H9 (cell line): ENCODE data around the gene NFIX. TPM values are rescaled to one million over a fixed set of nuclear protein-coding genes. Genes with fewer than 3 reads are reported as not detected.

Source experiments
- DNase-seq: peaks from one replicate; pipeline ENCODE4 v3.0.0-alpha.2; 2017
- H2AFZ ChIP-seq: one replicate; pipeline ENCODE4 v1.6.1; 2013; ENCODE audit warnings: mild to moderate bottlenecking, low read length, control low read depth, moderate library complexity
- H2AK5ac ChIP-seq: 2 replicates; pipeline ENCODE4 v1.6.1; 2013; ENCODE audit warnings: low read length, control low read depth, mixed read lengths; ENCODE audit not compliant: insufficient read length
- H2BK120ac ChIP-seq: one replicate; pipeline ENCODE4 v1.6.1; 2013; ENCODE audit warnings: low read depth, mild to moderate bottlenecking, low read length, control low read depth, inconsistent platforms; ENCODE audit not compliant: poor library complexity, severe bottlenecking
- H2BK12ac ChIP-seq: 2 replicates; pipeline ENCODE4 v1.6.1; 2013; ENCODE audit warnings: low read length, control low read depth, mixed read lengths, low read depth; ENCODE audit not compliant: insufficient read length
- H2BK15ac ChIP-seq: 2 replicates; pipeline ENCODE4 v1.6.1; 2013; ENCODE audit warnings: low read depth, low read length, control low read depth
- H2BK20ac ChIP-seq: one replicate; pipeline ENCODE4 v1.6.1; 2013; ENCODE audit warnings: low read depth, mild to moderate bottlenecking, low read length, control low read depth, inconsistent platforms; ENCODE audit not compliant: poor library complexity, severe bottlenecking
- H2BK5ac ChIP-seq: 2 replicates; pipeline ENCODE4 v1.6.1; 2013; ENCODE audit warnings: low read length, control low read depth, mixed read lengths; ENCODE audit not compliant: insufficient read length
- H3K14ac ChIP-seq: 2 replicates; pipeline ENCODE4 v1.6.1; 2013; ENCODE audit warnings: low read length, control low read depth; ENCODE audit not compliant: insufficient read depth
- H3K18ac ChIP-seq: 2 replicates; pipeline ENCODE4 v1.6.1; 2013; ENCODE audit warnings: low read depth, mild to moderate bottlenecking, mixed read lengths, low read length, control low read depth; ENCODE audit not compliant: insufficient read length
- H3K23ac ChIP-seq: 2 replicates; pipeline ENCODE4 v1.6.1; 2013; ENCODE audit warnings: low read length, control low read depth, mixed read lengths, low read depth; ENCODE audit not compliant: insufficient read length
- H3K23me2 ChIP-seq: 2 replicates; pipeline ENCODE4 v1.6.1; 2013; ENCODE audit warnings: low read depth, mild to moderate bottlenecking, mixed read lengths, low read length, control low read depth; ENCODE audit not compliant: insufficient read length, poor library complexity, severe bottlenecking
- H3K27ac ChIP-seq: 2 replicates; pipeline ENCODE4 v1.5.1; 2013; ENCODE audit warnings: low read length, control low read depth, mixed read lengths, low read depth; ENCODE audit not compliant: insufficient read length
- H3K27me3 ChIP-seq: 2 replicates; pipeline ENCODE4 v1.6.1; 2013; ENCODE audit warnings: low read length, control low read depth, inconsistent platforms; ENCODE audit not compliant: insufficient read depth
- H3K4ac ChIP-seq: 2 replicates; pipeline ENCODE4 v1.6.1; 2013; ENCODE audit warnings: low read depth, mild to moderate bottlenecking, control low read depth, inconsistent platforms, low read length, moderate library complexity
- H3K4me1 ChIP-seq: 2 replicates; pipeline ENCODE4 v1.6.1; 2013; ENCODE audit warnings: low read length, control low read depth, inconsistent platforms; ENCODE audit not compliant: insufficient read depth
- H3K4me2 ChIP-seq: 2 replicates; pipeline ENCODE4 v1.6.1; 2013; ENCODE audit warnings: low read length, control low read depth, mixed read lengths; ENCODE audit not compliant: insufficient read length, insufficient read depth
- H3K56ac ChIP-seq: 2 replicates; pipeline ENCODE4 v1.6.1; 2013; ENCODE audit warnings: low read depth, mild to moderate bottlenecking, mixed read lengths, low read length, control low read depth; ENCODE audit not compliant: insufficient read length
- H3K79me1 ChIP-seq: 2 replicates; pipeline ENCODE4 v1.6.1; 2013; ENCODE audit warnings: low read depth, mild to moderate bottlenecking, moderate library complexity, low read length, control low read depth, inconsistent platforms; ENCODE audit not compliant: insufficient read depth, poor library complexity, severe bottlenecking
- H3K79me2 ChIP-seq: 2 replicates; pipeline ENCODE4 v1.6.1; 2013; ENCODE audit warnings: low read length, control low read depth, inconsistent platforms; ENCODE audit not compliant: insufficient read depth
- H3K9ac ChIP-seq: 2 replicates; pipeline ENCODE4 v1.6.1; 2013; ENCODE audit warnings: low read length, control low read depth, mixed read lengths; ENCODE audit not compliant: insufficient read length; ENCODE audit errors: extremely low read depth
- H3K9me3 ChIP-seq: one replicate; pipeline ENCODE4 v1.6.1; 2013; ENCODE audit warnings: low read depth, low read length, inconsistent platforms; ENCODE audit not compliant: control insufficient read depth
- H3T11ph ChIP-seq: one replicate; pipeline ENCODE4 v1.6.1; 2013; ENCODE audit warnings: mild to moderate bottlenecking, low read length, control low read depth, inconsistent platforms
- H4K20me1 ChIP-seq: one replicate; pipeline ENCODE4 v1.6.1; 2013; ENCODE audit not compliant: control insufficient read depth, insufficient read length, insufficient read depth
- H4K5ac ChIP-seq: 2 replicates; pipeline ENCODE4 v1.6.1; 2013; ENCODE audit warnings: low read depth, mild to moderate bottlenecking, mixed read lengths, low read length, control low read depth; ENCODE audit not compliant: insufficient read length
- H4K8ac ChIP-seq: replicated peaks from 2 replicates; pipeline ENCODE4 v1.6.1; 2013; ENCODE audit warnings: low read length, control low read depth, mixed read lengths, low read depth; ENCODE audit not compliant: insufficient read length
- H4K91ac ChIP-seq: 2 replicates; pipeline ENCODE4 v1.6.1; 2013; ENCODE audit warnings: low read depth, mild to moderate bottlenecking, moderate library complexity, mixed read lengths, low read length, control low read depth; ENCODE audit not compliant: insufficient read length
- H3K27ac Mint-ChIP-seq, 3 experiments: 2 replicates in 2 of 3; 3 replicates in 1 of 3; pipeline ENCODE4 v1.8.0; 2020 to 2021; ENCODE audit warnings: mixed read lengths in 3 of 3, mild to moderate bottlenecking in 1 of 3, moderate library complexity in 1 of 3
- H3K27me3 Mint-ChIP-seq: 2 replicates; pipeline ENCODE4 v1.8.0; 2021; ENCODE audit warnings: low read depth, mild to moderate bottlenecking, moderate library complexity, mixed read lengths
- H3K36me3 Mint-ChIP-seq, 3 experiments: 2 replicates in 2 of 3; 3 replicates in 1 of 3; pipeline ENCODE4 v1.8.0; 2020 to 2021; ENCODE audit warnings: low read depth in 3 of 3, mixed read lengths in 3 of 3; ENCODE audit not compliant: insufficient read depth in 1 of 3
- H3K4me1 Mint-ChIP-seq, 2 experiments: 2 replicates each; pipeline ENCODE4 v1.8.0; 2020; ENCODE audit warnings: mixed read lengths in 2 of 2
- H3K4me3 Mint-ChIP-seq, 2 experiments: 2 replicates in 1 of 2; 3 replicates in 1 of 2; pipeline ENCODE4 v1.8.0; 2020 to 2021; ENCODE audit warnings: mild to moderate bottlenecking in 2 of 2, mixed read lengths in 2 of 2, moderate library complexity in 1 of 2
- H3K9me3 Mint-ChIP-seq, 2 experiments: 2 replicates in 1 of 2; 3 replicates in 1 of 2; pipeline ENCODE4 v1.8.0; 2020; ENCODE audit warnings: mild to moderate bottlenecking in 2 of 2, mixed read lengths in 2 of 2, moderate library complexity in 1 of 2
- CTCF ChIP-seq: fragments of 200-600 bp; sonication (generic); conservative IDR thresholded peaks from 3 replicates; pipeline ENCODE4 v1.8.0; 2021; ENCODE audit warnings: antibody characterized with exemption, mild to moderate bottlenecking
- WGBS: extraction: QIAGEN DNeasy Blood & Tissue Kit; methylation state at CpG from one replicate; pipeline ENCODE4 v1.1.7; 2013; ENCODE audit warnings: missing lambda C conversion rate, low lambda C conversion rate, mixed read lengths; ENCODE audit not compliant: insufficient read length; ENCODE audit errors: extremely low coverage; 5-methylcytosine and 5-hydroxymethylcytosine counted together
- total RNA-seq: library from RNA; stranded (reverse); gene quantifications from 2 replicates; pipeline ENCODE4 v1.2.1, GENCODE V29; 2021

NFIX gene
- total RNA-seq, 1 experiment from 2014 or later, result 0.31 TPM

GRCh38 chr19:13016628-13017305 is 21.5 kb downstream of the NFIX start:
- Histone ChIP-seq H4K5ac (no peak overlapping the region), H2BK5ac (no peak overlapping the region), H3K27me3 (peaks cover 87% of the 10 kb centered on the region), H3K4ac (no peak overlapping the region), H2BK12ac (no peak overlapping the region), H3K79me2 (no peaks in the 10 kb centered on the region), H2BK20ac (no peak overlapping the region), H3K56ac (no peak overlapping the region), H3K79me1 (no peaks in the 10 kb centered on the region), H3K27ac (no peak overlapping the region), H3K9me3 (no peaks in the 10 kb centered on the region), H3K23me2 (no peaks in the 10 kb centered on the region), H3K18ac (no peak overlapping the region), H4K8ac (no peak overlapping the region), H3K4me2 (peak overlapping the region; percentile 18), H3T11ph (no peak overlapping the region), H2BK15ac (no peak overlapping the region), H3K4me1 (peaks cover 8% of the 10 kb centered on the region), H2AK5ac (no peak overlapping the region), H2BK120ac (no peak overlapping the region), H3K9ac (no peak overlapping the region), H2AFZ (no peak overlapping the region), H3K14ac (no peak overlapping the region), H4K91ac (no peak overlapping the region), H4K20me1 (peaks cover 2% of the 10 kb centered on the region), H3K23ac (no peak overlapping the region)
- H3K36me3 Mint-ChIP-seq, result no peaks in the 10 kb centered on the region
- H3K4me3 Mint-ChIP-seq, result peak overlapping the region in 1 of 2 experiments; percentile 53; a peak in 3 of 5 replicates
- DNase-seq, result no peak
- TF ChIP-seq CTCF, result no peak
- no peak overlapping the region for H3K27ac Mint-ChIP-seq
- peaks cover 48 to 82% of the 10 kb centered on the region in 2 experiments for H3K4me1 Mint-ChIP-seq
- WGBS, result no CpG with 5 or more reads among the region's 22 CpGs
- peaks cover 100% of the 10 kb centered on the region for H3K27me3 Mint-ChIP-seq
- H3K9me3 Mint-ChIP-seq, result peaks cover 4 to 13% of the 10 kb centered on the region in 2 experiments; a peak in 4 of 5 replicates
